HL-60 (cell line): ENCODE data around the gene KLHL26.

Experiments used
- DNase-seq, 2 experiments: peaks; one replicate each; pipeline ENCODE4 v3.0.0-alpha.2; 2010 to 2020; ENCODE audit warnings: low read depth in 1 of 2, low spot score in 1 of 2
- H3K27ac ChIP-seq: fragments of 250-450 bp; sonication (Bioruptor Pico); replicated peaks from 2 replicates; pipeline ENCODE4 v1.5.1; 2020; ENCODE audit warnings: mild to moderate bottlenecking, moderate library complexity
- H3K27me3 ChIP-seq: fragments of 250-450 bp; sonication (Bioruptor Pico); 2 replicates; pipeline ENCODE4 v1.5.1; 2021; ENCODE audit warnings: mild to moderate bottlenecking, moderate library complexity; ENCODE audit not compliant: insufficient read depth, poor library complexity, severe bottlenecking
- H3K4me3 ChIP-seq: replicated peaks from 2 replicates; pipeline ENCODE4 v1.5.1; 2011; ENCODE audit warnings: mild to moderate bottlenecking, control low read depth, low read length; ENCODE audit not compliant: insufficient read depth
- CTCF ChIP-seq: IDR thresholded peaks from one replicate; pipeline ENCODE4 v1.5.1; 2011; ENCODE audit warnings: low read length, control low read depth, inconsistent platforms; ENCODE audit not compliant: insufficient read depth
- GABPA ChIP-seq: IDR thresholded peaks from 2 replicates; pipeline ENCODE4 v1.6.1; 2012; ENCODE audit warnings: low read depth
- POLR2AphosphoS5 ChIP-seq: IDR thresholded peaks from 2 replicates; pipeline ENCODE4 v1.6.1; 2012; ENCODE audit warnings: low read depth
- REST ChIP-seq: IDR thresholded peaks from 2 replicates; pipeline ENCODE4 v1.6.1; 2012; ENCODE audit warnings: low read depth; ENCODE audit not compliant: insufficient replicate concordance
- SPI1 ChIP-seq: IDR thresholded peaks from 2 replicates; pipeline ENCODE4 v1.6.1; 2012; ENCODE audit warnings: low read depth, mild to moderate bottlenecking, borderline replicate concordance

The KLHL26 gene

GRCh38 chr19:18605196-18605545 is 31.7 kb upstream of the KLHL26 start:
- H3K4me3 ChIP-seq, result no peak overlapping the region
- peaks cover 59% of the 10 kb centered on the region for H3K27me3 ChIP-seq
- DNase-seq, result no peak
- no peak for TF ChIP-seq REST
- TF ChIP-seq CTCF, result no peak
- no peak for TF ChIP-seq SPI1
- no peak for TF ChIP-seq POLR2AphosphoS5
- TF ChIP-seq GABPA, result no peak
- no peak overlapping the region for H3K27ac ChIP-seq

GRCh38 chr19:18605546-18606280 is 31.1 kb upstream of the KLHL26 start:
- no peak overlapping the region for H3K27ac ChIP-seq
- H3K4me3 ChIP-seq, result no peak overlapping the region
- TF ChIP-seq CTCF, result no peak
- no peak for TF ChIP-seq GABPA
- no peak for TF ChIP-seq REST
- no peak for TF ChIP-seq POLR2AphosphoS5
- no peak for TF ChIP-seq SPI1
- peaks cover 64% of the 10 kb centered on the region for H3K27me3 ChIP-seq
- DNase-seq, result no peak

- DNase-seq, result no peak
Observed at GRCh38 chr19:18606281-18607225, 30.3 kb upstream of the KLHL26 start, which contains the start of gene CRLF1. TSS of gene CRLF1 (minus strand) at chr19:18606799. CDS start at chr19:18606656, 143 bp downstream.

More at GRCh38 chr19:18606281-18607225, 30.3 kb upstream of the KLHL26 start, which contains the start of gene CRLF1:
- H3K4me3 ChIP-seq, result no peak within 1 kb of the TSS
- TF ChIP-seq POLR2AphosphoS5 (no peak), GABPA (no peak), REST (no peak)
- peaks cover 71% of the 10 kb centered on the region for H3K27me3 ChIP-seq
- H3K27ac ChIP-seq, result no peak within 1 kb of the TSS
